Heart left ventricle (tissue), 13 donors: ENCODE data around the gene TEK.

Source experiments
- POLR2A ChIP-seq, 2 donors: fragments of 450-650 bp; IDR thresholded peaks; one replicate each; pipeline ENCODE4 v1.6.1; 2017; ENCODE audit warnings: antibody characterized with exemption in 2 of 2, mild to moderate bottlenecking in 2 of 2, moderate library complexity in 2 of 2
- TF ChIP-seq, protein P1 (sequence below), 12 donors: fragments of 200-600 bp; sonication (generic) in 4 of 12; IDR thresholded peaks; one replicate each; pipeline versions ENCODE4 v1.5.0 to v1.8.0; 2018 to 2022; ENCODE audit warnings: antibody characterized with exemption in 12 of 12, mild to moderate bottlenecking in 5 of 12
- donor health status: ischemic (EF 13 %, LVEDD 7.1; RV severe dilation, severe dysfunction).
- donor health status: DM: no; HTN: yes; CAD: no.
- donor health status: DM: no; HTN: no; CAD: no.
- donor health status: ischemic (EF 25% LVEDD 6.9; RV normal size, moderate dysfunction).
- donor health status: ischemic (EF 25% LVEDD 5.7; RV mildly dilated, moderate dysfunction).
- donor health status: ischemic (EF 35%, LVEDD 5.7; RV mildly dilated, moderate dysfunction).
- donor health status: nonischemic (EF 11% LVEDD 7.7; RV severe dilation, severe dysfunction).
- donor health status: DM: yes; HTN: yes; CAD: no.
- donor health status: PGD.
- donor health status: ischemic (EF 29% LVEDD 5.4; RV normal size, mild dysfunction).
- donor health status: nonischemic (EF 23%, LVEDD 6.1; RV moderate dilation, normal function).

DNA sequence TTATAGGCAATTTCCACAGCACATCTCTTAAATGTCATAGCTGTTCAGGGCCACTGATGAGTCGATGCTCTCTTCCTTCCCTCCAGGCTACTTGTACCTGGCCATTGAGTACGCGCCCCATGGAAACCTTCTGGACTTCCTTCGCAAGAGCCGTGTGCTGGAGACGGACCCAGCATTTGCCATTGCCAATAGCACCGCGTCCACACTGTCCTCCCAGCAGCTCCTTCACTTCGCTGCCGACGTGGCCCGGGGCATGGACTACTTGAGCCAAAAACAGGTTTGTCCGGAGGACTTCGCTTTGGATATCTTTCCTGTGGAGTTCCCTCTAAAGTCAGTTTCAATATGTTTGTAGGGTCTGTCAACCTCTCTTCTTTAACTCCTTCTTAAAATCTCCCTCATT lies 103.6 kb downstream of the TEK start:
- TF ChIP-seq, protein P1, sequence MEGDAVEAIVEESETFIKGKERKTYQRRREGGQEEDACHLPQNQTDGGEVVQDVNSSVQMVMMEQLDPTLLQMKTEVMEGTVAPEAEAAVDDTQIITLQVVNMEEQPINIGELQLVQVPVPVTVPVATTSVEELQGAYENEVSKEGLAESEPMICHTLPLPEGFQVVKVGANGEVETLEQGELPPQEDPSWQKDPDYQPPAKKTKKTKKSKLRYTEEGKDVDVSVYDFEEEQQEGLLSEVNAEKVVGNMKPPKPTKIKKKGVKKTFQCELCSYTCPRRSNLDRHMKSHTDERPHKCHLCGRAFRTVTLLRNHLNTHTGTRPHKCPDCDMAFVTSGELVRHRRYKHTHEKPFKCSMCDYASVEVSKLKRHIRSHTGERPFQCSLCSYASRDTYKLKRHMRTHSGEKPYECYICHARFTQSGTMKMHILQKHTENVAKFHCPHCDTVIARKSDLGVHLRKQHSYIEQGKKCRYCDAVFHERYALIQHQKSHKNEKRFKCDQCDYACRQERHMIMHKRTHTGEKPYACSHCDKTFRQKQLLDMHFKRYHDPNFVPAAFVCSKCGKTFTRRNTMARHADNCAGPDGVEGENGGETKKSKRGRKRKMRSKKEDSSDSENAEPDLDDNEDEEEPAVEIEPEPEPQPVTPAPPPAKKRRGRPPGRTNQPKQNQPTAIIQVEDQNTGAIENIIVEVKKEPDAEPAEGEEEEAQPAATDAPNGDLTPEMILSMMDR (IDR thresholded peaks at IDR 0.05): no peak
- no peak for TF ChIP-seq POLR2A (IDR thresholded peaks at IDR 0.05)
